Measurements from ENCODE around the gene ASB3. TPM values are rescaled to one million over a fixed set of nuclear protein-coding genes. Genes with fewer than 3 reads are reported as not detected.

The ASB3 gene
- total and polyA plus RNA-seq, 2 donors: 25.1 to 31.8 TPM

DNA sequence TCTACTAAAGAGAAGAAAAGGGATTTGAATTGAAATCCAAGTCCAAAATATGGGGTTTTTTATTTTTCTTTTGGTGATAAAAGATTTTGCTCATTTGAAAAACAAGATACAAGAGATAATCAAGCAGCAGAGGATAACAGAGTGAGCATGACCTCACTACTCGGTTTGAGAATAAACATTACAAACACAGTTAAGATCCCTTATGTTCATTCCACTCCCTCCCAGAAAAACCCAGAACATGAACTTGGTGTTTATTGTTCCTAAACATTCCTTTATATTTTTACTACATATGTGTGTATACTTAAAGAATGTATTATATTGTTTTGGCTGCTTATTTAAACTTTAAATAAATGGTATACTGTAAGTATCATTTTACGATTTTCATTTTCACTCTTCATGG is 165.8 kb downstream of the ASB3 start:
- no peak overlapping the region for H3K27ac ChIP-seq (ENCODE audit: low read depth in 1 of 2, low read length in 1 of 2)
- H3K9me3 ChIP-seq (ENCODE audit: control insufficient read depth in 2 of 2, insufficient read depth in 1 of 2, low read length in 1 of 2): no peaks in the 10 kb centered on the region
- no peaks in the 10 kb centered on the region for H3K4me1 ChIP-seq (ENCODE audit: control insufficient read depth in 2 of 2, insufficient read depth in 2 of 2, low read length in 2 of 2)
- no peaks in the 10 kb centered on the region for H3K27me3 ChIP-seq (ENCODE audit: control insufficient read depth in 2 of 2, insufficient read depth in 1 of 2, low read length in 1 of 2)
- H3K4me3 ChIP-seq (ENCODE audit: low read length in 2 of 2): no peak overlapping the region
- DNase-seq (ENCODE audit: low read depth in 6 of 9, low spot score in 9 of 9): no peak
- H3K36me3 ChIP-seq (ENCODE audit: control insufficient read depth in 2 of 2, insufficient read depth in 2 of 2, low read length in 1 of 2): no peaks in the 10 kb centered on the region
- 95% methylated on average over 2 of the region's 2 CpGs for WGBS

Other genes starting within 250 kb of the ASB3 start
- 8.1 TPM for gene CHAC2, start 19.1 kb downstream of the ASB3 start, total RNA-seq
- gene CHAC2, start 19.1 kb downstream of the ASB3 start, polyA plus RNA-seq: 3.7 TPM
- gene ERLEC1, start 91 bp upstream of the ASB3 start, total RNA-seq: 32.8 TPM
- 34.4 TPM for gene ERLEC1, start 91 bp upstream of the ASB3 start, polyA plus RNA-seq
- gene GPR75, start 73.0 kb upstream of the ASB3 start, total RNA-seq: 0.57 TPM
- gene GPR75, start 73.0 kb upstream of the ASB3 start, polyA plus RNA-seq: 0.50 TPM
- 33.3 TPM for gene PSME4, start 184.0 kb upstream of the ASB3 start, total RNA-seq
- 40.9 TPM for gene PSME4, start 184.0 kb upstream of the ASB3 start, polyA plus RNA-seq